GM12891 (cell line): Measurements from ENCODE around the gene TMPRSS15.

Experiments
- POLR2A ChIP-seq: IDR thresholded peaks from 2 replicates; pipeline ENCODE4 v1.6.1; 2011; ENCODE audit warnings: low read depth, low read length, control low read depth
- TAF1 ChIP-seq: IDR thresholded peaks from 2 replicates; pipeline ENCODE4 v1.6.1; 2011; ENCODE audit warnings: low read depth, low read length, control low read depth

DNA sequence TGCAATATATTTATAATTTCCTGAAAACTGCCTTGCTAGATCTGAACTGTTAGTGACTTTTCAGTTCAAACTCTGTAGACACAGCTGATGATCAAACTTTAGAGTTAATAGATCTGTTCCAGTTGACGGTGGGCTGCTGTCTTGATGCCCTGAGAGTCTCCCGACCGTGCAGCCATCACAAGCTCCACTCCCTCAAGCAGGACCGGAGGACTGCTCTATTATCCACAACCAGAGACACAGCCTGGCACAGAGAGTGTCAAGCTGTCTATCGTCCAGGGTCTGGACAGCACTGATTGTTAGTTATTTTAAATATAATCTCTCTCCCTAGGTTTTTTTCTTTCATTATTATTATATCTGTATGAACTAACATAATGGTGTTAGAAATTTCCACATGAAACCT lies 150.9 kb downstream of the TMPRSS15 start:
- TF ChIP-seq TAF1 (no peak), POLR2A (no peak)
